SH-SY5Y (cell line): ENCODE results near the gene TBL3.

Source experiments
- GATA2 ChIP-seq: IDR thresholded peaks from 2 replicates; pipeline ENCODE4 v1.6.1; 2011; ENCODE audit warnings: mild to moderate bottlenecking, low read depth, low read length
- GATA3 ChIP-seq: IDR thresholded peaks from 2 replicates; pipeline ENCODE4 v1.6.1; 2011; ENCODE audit warnings: low read depth, mild to moderate bottlenecking, low read length, moderate library complexity

DNA sequence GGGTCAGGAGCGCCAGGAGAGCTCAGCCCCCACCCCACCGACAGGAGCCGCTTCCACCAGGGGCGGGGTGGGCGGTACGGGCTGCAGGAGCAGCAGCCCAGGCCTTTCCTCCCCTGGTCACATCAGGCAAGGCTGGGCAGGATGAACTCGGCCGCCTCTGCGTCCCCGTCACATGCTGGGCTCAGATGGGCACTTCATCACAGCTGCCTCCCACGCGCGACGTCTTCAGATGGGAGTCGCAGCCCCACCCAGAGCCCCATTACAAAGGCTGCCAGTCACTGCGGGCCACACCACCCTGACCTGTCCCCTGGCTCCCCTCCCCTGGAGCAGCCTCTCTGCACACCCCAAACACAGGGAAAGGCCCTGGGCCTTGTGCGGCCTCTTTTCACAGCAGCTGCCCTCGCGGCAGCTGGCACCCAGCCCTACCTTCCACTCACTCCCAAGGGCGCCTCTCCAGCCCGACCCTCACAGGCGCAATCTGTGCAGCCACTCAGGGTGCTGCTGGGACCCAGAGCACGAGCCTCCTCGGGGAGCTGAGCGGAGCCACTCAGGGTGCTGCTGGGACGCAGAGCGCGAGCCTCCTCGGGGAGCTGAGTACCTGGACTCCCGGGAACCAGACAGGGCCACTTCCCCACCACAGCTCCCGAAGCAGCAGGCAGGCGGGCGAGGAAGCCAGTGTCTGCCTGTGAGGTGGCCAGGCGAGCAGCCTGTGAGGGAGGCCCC lies 33.1 kb downstream of the TBL3 start:
- TF ChIP-seq GATA2 (no peak), GATA3 (no peak)
